Stimulated activated CD8-positive, alpha-beta memory T cell treated with anti-CD3 and anti-CD28 coated beads, Interleukin-15, amount 100 ng/mL, for 48 hours (primary cell): ENCODE data around the gene CYLC1.

Source experiments
- DNase-seq, 2 donors: peaks; one replicate each; pipeline ENCODE4 v3.0.0-alpha.2; 2020; ENCODE audit warnings: low read depth in 2 of 2

CYLC1 gene, protein sequence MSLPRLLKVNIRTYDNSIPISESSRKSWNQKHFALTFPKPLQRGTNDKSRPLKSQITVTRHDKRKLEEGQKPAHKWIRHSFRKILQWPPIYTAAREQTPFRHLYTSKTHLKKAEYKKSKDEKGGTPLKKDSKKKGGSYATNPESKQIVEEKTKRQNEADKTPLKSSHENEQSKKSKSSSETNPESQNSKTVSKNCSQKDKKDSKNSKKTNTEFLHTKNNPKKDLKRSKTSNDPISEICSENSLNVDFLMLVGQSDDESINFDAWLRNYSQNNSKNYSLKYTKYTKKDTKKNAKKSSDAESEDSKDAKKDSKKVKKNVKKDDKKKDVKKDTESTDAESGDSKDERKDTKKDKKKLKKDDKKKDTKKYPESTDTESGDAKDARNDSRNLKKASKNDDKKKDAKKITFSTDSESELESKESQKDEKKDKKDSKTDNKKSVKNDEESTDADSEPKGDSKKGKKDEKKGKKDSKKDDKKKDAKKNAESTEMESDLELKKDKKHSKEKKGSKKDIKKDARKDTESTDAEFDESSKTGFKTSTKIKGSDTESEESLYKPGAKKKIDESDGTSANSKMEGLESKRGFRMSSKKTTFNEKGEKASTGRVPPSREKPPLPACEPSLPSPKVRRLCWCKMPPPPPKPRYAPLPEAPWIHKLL

DNA sequence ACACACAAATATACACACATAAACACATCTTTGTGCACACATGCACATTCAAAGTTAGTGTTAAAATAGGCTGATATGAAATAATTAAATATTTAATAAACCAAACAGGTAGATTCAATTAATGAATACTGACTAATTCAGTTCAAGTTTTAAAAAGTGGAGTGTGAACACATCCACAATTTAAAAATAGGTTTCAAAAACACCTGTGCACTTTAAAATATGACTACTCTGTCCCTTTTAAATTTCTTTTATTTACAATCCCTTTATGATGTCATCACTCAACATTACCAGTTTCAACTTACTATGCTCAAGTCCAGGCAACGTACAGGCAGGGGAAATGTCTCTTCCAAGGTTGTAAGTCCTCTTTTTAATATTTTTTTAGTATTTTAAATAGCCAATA lies at the start of gene CYLC1:
TSS of gene CYLC1 (plus strand) at position 301 of the 400 bp plus-strand sequence. CDS start at position 338, 37 bp downstream.
- no peak for DNase-seq

DNA sequence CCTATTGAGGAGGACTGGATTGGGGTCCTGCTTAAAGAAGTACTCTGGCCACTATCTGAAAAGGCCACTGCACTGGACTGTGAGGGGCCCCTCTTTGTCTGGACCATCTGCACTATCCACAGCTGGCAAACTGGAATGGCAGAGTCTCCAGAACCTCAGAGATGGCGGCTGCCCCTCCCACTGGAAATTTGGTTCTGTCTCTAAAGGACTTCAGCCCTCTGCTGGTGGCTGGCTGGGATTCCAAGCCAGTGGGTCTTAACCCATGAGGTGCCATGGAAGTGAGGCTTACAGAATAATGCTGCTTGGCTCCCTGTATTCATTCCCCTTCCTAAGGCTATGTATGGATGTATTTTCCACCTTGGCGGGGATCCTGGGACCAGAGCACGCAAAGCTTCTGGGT lies 41.6 kb upstream of the CYLC1 start:
- DNase-seq: no peak

DNA sequence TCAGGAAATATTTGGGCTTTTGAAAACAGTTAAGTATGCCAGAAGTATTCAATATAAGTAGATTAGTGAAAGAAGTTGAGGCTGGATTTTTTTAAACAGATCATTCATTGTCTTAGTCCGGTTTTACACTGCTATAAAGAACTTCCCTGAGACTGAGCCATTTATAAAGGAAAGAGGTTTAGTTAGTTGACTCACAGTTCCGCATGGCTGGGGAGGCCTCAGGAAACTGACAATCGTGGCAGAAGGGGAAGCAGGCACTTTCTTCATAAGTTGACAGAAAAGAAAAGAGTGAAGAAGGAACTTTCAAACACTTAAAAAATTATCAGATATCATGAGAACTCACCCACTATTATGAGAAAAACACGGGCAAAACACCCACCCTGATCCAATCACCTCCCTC lies 31.1 kb upstream of the CYLC1 start:
- DNase-seq: no peak

DNA sequence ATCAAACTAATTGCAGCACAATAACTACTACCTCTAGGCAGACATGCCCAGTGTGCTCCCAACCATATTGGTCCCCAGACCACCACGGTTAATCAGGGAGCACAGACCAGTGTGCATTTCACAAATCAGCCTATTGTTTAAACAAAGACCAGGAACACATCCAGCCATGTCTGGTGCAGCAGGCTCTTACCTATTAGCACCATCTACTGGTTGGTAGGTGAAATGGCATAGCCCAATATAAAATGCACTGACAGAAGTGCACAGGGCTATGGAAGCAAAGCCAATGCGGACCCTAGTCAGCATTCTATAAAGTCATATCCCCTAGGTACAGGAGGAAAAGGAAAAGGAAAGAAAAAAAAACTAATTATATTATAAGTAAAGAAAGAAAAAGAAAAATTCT lies 15.5 kb upstream of the CYLC1 start:
- DNase-seq: no peak

DNA sequence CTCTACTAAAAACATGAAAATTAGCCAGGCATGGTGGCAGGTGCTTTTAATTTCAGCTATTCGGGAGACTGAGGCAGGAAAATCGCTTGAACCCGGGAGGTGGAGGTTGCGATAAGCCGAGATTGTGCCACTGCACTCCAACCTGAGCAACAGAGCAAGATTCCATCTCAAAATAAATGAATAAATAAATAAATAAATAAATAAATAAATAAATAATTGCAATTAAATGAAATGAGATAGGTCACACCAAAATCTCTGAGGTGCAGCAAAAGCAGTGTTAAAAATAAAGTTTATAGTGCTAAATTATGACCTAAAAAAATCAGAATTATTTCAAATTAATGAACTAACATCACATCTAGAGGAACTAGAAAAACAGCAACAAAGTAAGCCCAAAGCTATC lies 13.6 kb upstream of the CYLC1 start:
- DNase-seq: no peak

DNA sequence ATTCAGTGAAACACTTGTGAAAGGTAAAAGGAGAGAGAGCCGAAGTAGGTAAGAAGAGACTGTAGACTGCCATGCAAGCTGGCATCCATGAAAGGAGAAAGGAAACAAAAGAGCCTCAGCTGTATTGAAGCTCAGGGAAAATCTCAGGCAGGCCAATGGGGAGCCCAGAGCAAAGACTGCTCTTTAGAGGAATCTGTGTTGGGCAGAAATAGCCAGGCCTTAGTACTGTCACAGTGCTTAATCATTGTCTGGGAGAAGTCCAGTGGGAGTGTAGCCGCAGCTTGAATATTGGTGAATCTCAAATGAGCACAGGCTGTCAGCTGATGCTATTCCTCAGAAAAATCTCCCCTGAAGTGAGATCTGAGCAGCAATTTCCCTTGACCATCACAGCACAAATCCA lies 27.6 kb downstream of the CYLC1 start:
- DNase-seq: no peak

DNA sequence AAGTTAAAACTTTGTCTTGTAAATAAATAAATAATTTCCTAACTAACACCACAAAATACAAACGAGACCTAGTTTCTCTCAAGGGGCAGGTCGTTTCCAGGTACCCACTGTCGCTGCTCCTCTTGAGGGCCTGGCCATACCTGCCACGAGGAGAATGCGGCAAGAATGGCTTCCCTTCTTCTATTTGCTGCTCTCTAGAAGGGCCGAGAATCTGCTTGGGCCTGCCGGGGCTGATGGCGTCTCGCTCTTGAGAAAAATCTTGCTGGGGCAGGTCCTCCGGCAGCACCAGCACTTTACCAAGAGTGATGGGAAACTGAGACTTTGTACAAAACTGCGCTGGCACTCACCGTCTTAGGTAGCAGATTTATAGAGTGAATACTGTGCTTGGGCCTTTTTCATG lies 31.5 kb downstream of the CYLC1 start:
- DNase-seq: no peak

DNA sequence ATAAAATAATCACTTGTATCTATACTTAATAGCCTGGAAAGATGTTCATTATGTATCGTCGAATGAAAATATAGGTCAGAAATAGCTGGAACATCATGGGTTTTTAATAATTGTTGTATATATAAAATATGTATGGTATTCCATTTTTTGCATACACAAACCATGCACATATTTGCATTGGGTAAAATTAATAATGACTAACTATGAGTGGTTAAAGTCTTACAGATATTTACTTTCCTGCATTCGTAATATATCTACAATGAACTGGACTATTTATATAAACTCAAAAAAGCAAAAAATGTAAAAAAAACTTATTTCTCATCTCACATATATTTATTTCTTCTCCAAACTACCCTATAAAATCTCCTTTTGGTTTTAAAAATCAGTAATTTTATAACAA lies 46.0 kb downstream of the CYLC1 start:
- DNase-seq: no peak

DNA sequence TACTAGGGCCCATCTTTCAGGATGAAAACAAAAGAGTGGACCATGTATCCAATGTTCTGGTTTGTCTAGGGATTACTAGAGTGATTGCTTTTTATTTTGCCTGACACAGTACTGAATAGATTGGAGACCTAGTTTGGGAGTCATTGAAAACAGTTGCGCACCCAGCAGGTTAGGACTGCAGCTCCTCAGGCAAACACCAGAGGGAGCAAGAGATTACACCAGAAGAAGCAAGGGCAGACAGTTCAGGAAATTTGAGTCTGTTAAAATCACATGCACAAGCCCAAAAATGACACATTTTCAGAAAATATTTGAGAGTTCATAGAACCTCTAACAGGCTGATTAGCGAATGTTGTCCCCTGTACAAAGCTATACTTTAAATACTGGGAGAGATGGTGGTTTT lies 55.6 kb downstream of the CYLC1 start:
- DNase-seq: no peak

DNA sequence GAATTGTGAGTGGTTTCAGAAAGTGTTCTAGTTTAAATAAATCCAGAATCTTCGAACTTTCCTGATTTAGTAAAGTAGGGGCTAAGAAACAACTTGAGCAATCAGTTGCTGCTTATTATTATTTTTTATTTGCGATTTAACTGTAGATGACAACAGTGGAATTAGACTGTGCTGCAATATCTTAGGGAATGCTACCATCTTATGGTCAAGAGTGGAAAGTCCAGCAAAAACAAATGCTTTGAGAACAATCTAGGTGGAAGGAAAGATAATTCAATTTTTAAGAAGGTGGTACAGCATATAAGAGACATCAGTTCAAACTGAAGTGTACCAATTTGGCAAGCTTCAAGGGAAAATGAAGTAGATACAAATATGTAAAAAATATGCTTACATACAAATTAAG lies 73.3 kb downstream of the CYLC1 start:
- no peak for DNase-seq
